ENCODE data around the gene ATP9A.
"Not testable (repeated sequence)": the region's sequence is repeated elsewhere in the genome, so short reads cannot be mapped to it uniquely, and the experiment has no call there.

ATP9A gene

GRCh38 chr20:51660672-51661608 lies 107.2 kb downstream of the ATP9A start:
- Histone ChIP-seq H3K27me3 (ENCODE audit: control insufficient read depth, insufficient read depth, low read length) (no peaks in the 10 kb centered on the region), H3K27ac (ENCODE audit: low read depth, low read length) (no peak overlapping the region), H3K36me3 (ENCODE audit: control insufficient read depth, insufficient read depth, low read length) (no peaks in the 10 kb centered on the region), H3K4me3 (ENCODE audit: low read length) (no peak overlapping the region), H3K9ac (ENCODE audit: low read length) (no peak overlapping the region), H3K4me1 (ENCODE audit: control insufficient read depth, insufficient read depth, low read length) (no peaks in the 10 kb centered on the region)

GRCh38 chr20:51659491-51660050 lies 108.6 kb downstream of the ATP9A start:
- no peak overlapping the region for H3K27ac ChIP-seq (ENCODE audit: low read depth, low read length)
- H3K9ac ChIP-seq (ENCODE audit: low read length) = no peak overlapping the region
- no peak overlapping the region for H3K4me3 ChIP-seq (ENCODE audit: low read length)
- no peaks in the 10 kb centered on the region for H3K27me3 ChIP-seq (ENCODE audit: control insufficient read depth, insufficient read depth, low read length)
- H3K4me1 ChIP-seq (ENCODE audit: control insufficient read depth, insufficient read depth, low read length) = no peaks in the 10 kb centered on the region
- H3K36me3 ChIP-seq (ENCODE audit: control insufficient read depth, insufficient read depth, low read length) = no peaks in the 10 kb centered on the region

GRCh38 chr20:51656726-51657260 lies 111.4 kb downstream of the ATP9A start:
- no peaks in the 10 kb centered on the region for H3K4me1 ChIP-seq (ENCODE audit: control insufficient read depth, insufficient read depth, low read length)
- no peak overlapping the region for H3K4me3 ChIP-seq (ENCODE audit: low read length)
- no peaks in the 10 kb centered on the region for H3K27me3 ChIP-seq (ENCODE audit: control insufficient read depth, insufficient read depth, low read length)
- no peaks in the 10 kb centered on the region for H3K36me3 ChIP-seq (ENCODE audit: control insufficient read depth, insufficient read depth, low read length)
- H3K27ac ChIP-seq (ENCODE audit: low read depth, low read length) = no peak overlapping the region
- H3K9ac ChIP-seq (ENCODE audit: low read length) = no peak overlapping the region

- H3K27me3 ChIP-seq (ENCODE audit: control insufficient read depth, insufficient read depth, low read length); H3K27ac ChIP-seq (ENCODE audit: low read depth, low read length); H3K9ac ChIP-seq (ENCODE audit: low read length); H3K36me3 ChIP-seq (ENCODE audit: control insufficient read depth, insufficient read depth, low read length); H3K4me3 ChIP-seq (ENCODE audit: low read length); H3K4me1 ChIP-seq (ENCODE audit: control insufficient read depth, insufficient read depth, low read length): not testable (repeated sequence)
Observed at GRCh38 chr20:51656089-51656488, 112.1 kb downstream of the ATP9A start.

- no peaks in the 10 kb centered on the region for H3K27me3 ChIP-seq (ENCODE audit: control insufficient read depth, insufficient read depth, low read length)
- H3K4me3 ChIP-seq (ENCODE audit: low read length) = no peak overlapping the region
- H3K36me3 ChIP-seq (ENCODE audit: control insufficient read depth, insufficient read depth, low read length) = no peaks in the 10 kb centered on the region
- no peaks in the 10 kb centered on the region for H3K4me1 ChIP-seq (ENCODE audit: control insufficient read depth, insufficient read depth, low read length)
- H3K9ac ChIP-seq (ENCODE audit: low read length) = no peak overlapping the region
- H3K27ac ChIP-seq (ENCODE audit: low read depth, low read length) = no peak overlapping the region
Observed at GRCh38 chr20:51654495-51654894, 113.7 kb downstream of the ATP9A start.

- no peaks in the 10 kb centered on the region for H3K36me3 ChIP-seq (ENCODE audit: control insufficient read depth, insufficient read depth, low read length)
- no peaks in the 10 kb centered on the region for H3K27me3 ChIP-seq (ENCODE audit: control insufficient read depth, insufficient read depth, low read length)
- no peak overlapping the region for H3K27ac ChIP-seq (ENCODE audit: low read depth, low read length)
- no peaks in the 10 kb centered on the region for H3K4me1 ChIP-seq (ENCODE audit: control insufficient read depth, insufficient read depth, low read length)
- H3K9ac ChIP-seq (ENCODE audit: low read length) = no peak overlapping the region
- no peak overlapping the region for H3K4me3 ChIP-seq (ENCODE audit: low read length)
Observed at GRCh38 chr20:51654060-51654459, 114.1 kb downstream of the ATP9A start.

GRCh38 chr20:51653226-51653625 lies 115.0 kb downstream of the ATP9A start:
- H3K9ac ChIP-seq (ENCODE audit: low read length) = no peak overlapping the region
- H3K4me1 ChIP-seq (ENCODE audit: control insufficient read depth, insufficient read depth, low read length) = no peaks in the 10 kb centered on the region
- H3K36me3 ChIP-seq (ENCODE audit: control insufficient read depth, insufficient read depth, low read length) = no peaks in the 10 kb centered on the region
- H3K4me3 ChIP-seq (ENCODE audit: low read length) = no peak overlapping the region
- no peaks in the 10 kb centered on the region for H3K27me3 ChIP-seq (ENCODE audit: control insufficient read depth, insufficient read depth, low read length)
- H3K27ac ChIP-seq (ENCODE audit: low read depth, low read length) = no peak overlapping the region

GRCh38 chr20:51651921-51652549 lies 116.2 kb downstream of the ATP9A start:
- Histone ChIP-seq H3K4me1 (ENCODE audit: control insufficient read depth, insufficient read depth, low read length) (no peaks in the 10 kb centered on the region), H3K27ac (ENCODE audit: low read depth, low read length) (no peak overlapping the region), H3K9ac (ENCODE audit: low read length) (no peak overlapping the region), H3K36me3 (ENCODE audit: control insufficient read depth, insufficient read depth, low read length) (no peaks in the 10 kb centered on the region), H3K27me3 (ENCODE audit: control insufficient read depth, insufficient read depth, low read length) (no peaks in the 10 kb centered on the region), H3K4me3 (ENCODE audit: low read length) (no peak overlapping the region)

- H3K4me1 ChIP-seq (ENCODE audit: control insufficient read depth, insufficient read depth, low read length) = no peaks in the 10 kb centered on the region
- H3K36me3 ChIP-seq (ENCODE audit: control insufficient read depth, insufficient read depth, low read length) = no peaks in the 10 kb centered on the region
- H3K9ac ChIP-seq (ENCODE audit: low read length) = no peak overlapping the region
- no peak overlapping the region for H3K27ac ChIP-seq (ENCODE audit: low read depth, low read length)
- no peak overlapping the region for H3K4me3 ChIP-seq (ENCODE audit: low read length)
- H3K27me3 ChIP-seq (ENCODE audit: control insufficient read depth, insufficient read depth, low read length) = no peaks in the 10 kb centered on the region
Observed at GRCh38 chr20:51650685-51651134, 117.5 kb downstream of the ATP9A start.

- H3K27ac ChIP-seq (ENCODE audit: low read depth, low read length) = no peak overlapping the region
Observed at GRCh38 chr20:51648571-51648947, 119.6 kb downstream of the ATP9A start.

GRCh38 chr20:51647674-51648570 lies 120.3 kb downstream of the ATP9A start:
- Histone ChIP-seq H3K36me3 (ENCODE audit: control insufficient read depth, insufficient read depth, low read length) (no peaks in the 10 kb centered on the region), H3K4me1 (ENCODE audit: control insufficient read depth, insufficient read depth, low read length) (no peaks in the 10 kb centered on the region), H3K27me3 (ENCODE audit: control insufficient read depth, insufficient read depth, low read length) (no peaks in the 10 kb centered on the region), H3K9ac (ENCODE audit: low read length) (no peak overlapping the region), H3K27ac (ENCODE audit: low read depth, low read length) (no peak overlapping the region), H3K4me3 (ENCODE audit: low read length) (no peak overlapping the region)

More at GRCh38 chr20:51648571-51648947, 119.6 kb downstream of the ATP9A start:
- no peaks in the 10 kb centered on the region for H3K36me3 ChIP-seq (ENCODE audit: control insufficient read depth, insufficient read depth, low read length)
- H3K27me3 ChIP-seq (ENCODE audit: control insufficient read depth, insufficient read depth, low read length) = no peaks in the 10 kb centered on the region
- no peak overlapping the region for H3K9ac ChIP-seq (ENCODE audit: low read length)
- H3K4me3 ChIP-seq (ENCODE audit: low read length) = no peak overlapping the region
- H3K4me1 ChIP-seq (ENCODE audit: control insufficient read depth, insufficient read depth, low read length) = no peaks in the 10 kb centered on the region

GRCh38 chr20:51643810-51644209 lies 124.4 kb downstream of the ATP9A start:
- not testable (repeated sequence) for H3K4me3 ChIP-seq (ENCODE audit: low read length); H3K36me3 ChIP-seq (ENCODE audit: control insufficient read depth, insufficient read depth, low read length); H3K9ac ChIP-seq (ENCODE audit: low read length); H3K27ac ChIP-seq (ENCODE audit: low read depth, low read length); H3K4me1 ChIP-seq (ENCODE audit: control insufficient read depth, insufficient read depth, low read length); H3K27me3 ChIP-seq (ENCODE audit: control insufficient read depth, insufficient read depth, low read length)
